Kasumi-1 (cell line): Measurements from ENCODE around the gene C10orf53.

ENCODE experiments used
- DNase-seq, 2 experiments: peaks; one replicate each; lab custom pipeline; 2025; lab: John Stamatoyannopoulos, UW

C10orf53 gene, protein sequence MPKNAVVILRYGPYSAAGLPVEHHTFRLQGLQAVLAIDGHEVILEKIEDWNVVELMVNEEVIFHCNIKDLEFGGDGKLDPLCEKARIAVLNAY

DNA sequence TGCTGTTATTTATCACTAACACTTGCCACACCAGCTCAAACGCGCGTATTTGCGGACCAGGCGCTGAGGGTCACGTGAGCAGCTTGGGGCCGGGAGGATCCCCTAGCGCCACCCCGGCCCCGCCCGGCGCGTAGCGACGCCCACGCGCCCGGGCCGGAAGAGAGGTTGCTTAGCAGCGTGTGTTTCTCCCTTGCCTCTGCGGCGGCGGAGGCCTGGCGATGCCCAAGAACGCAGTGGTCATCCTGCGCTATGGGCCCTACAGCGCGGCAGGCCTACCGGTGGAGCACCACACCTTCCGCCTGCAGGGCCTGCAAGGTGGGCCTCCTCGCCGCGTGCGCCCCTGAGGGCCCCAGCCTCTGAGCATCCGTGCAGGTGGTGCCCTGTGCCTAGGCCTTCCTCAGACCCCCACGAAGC, at the start of gene C10orf53:
Gene C10orf53, plus strand, starts transcription at position 172 of the 414 bp plus-strand sequence. Its CDS starts 47 bp downstream, at position 219.
- no peak for DNase-seq

DNA sequence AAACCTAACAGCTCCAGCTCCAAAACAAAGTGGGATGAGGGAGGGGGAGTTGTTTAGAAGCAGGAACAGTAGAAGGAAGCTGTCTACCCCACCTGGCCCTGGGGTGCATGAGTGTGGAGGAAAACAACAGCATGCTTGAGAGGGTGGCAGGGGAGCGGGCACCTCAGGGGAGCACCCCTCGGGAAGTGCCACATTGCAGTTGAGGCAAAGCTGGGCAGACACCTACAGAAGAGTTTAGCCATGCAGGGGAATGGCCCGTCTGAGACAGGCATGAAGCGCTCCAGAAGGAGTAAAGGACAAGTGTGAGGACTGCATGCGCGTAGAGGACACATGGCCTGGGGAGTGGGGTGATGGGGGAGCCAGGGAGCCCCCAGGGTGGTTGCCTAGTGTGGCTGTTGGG, 47.5 kb upstream of the C10orf53 start:
- no peak for DNase-seq

DNA sequence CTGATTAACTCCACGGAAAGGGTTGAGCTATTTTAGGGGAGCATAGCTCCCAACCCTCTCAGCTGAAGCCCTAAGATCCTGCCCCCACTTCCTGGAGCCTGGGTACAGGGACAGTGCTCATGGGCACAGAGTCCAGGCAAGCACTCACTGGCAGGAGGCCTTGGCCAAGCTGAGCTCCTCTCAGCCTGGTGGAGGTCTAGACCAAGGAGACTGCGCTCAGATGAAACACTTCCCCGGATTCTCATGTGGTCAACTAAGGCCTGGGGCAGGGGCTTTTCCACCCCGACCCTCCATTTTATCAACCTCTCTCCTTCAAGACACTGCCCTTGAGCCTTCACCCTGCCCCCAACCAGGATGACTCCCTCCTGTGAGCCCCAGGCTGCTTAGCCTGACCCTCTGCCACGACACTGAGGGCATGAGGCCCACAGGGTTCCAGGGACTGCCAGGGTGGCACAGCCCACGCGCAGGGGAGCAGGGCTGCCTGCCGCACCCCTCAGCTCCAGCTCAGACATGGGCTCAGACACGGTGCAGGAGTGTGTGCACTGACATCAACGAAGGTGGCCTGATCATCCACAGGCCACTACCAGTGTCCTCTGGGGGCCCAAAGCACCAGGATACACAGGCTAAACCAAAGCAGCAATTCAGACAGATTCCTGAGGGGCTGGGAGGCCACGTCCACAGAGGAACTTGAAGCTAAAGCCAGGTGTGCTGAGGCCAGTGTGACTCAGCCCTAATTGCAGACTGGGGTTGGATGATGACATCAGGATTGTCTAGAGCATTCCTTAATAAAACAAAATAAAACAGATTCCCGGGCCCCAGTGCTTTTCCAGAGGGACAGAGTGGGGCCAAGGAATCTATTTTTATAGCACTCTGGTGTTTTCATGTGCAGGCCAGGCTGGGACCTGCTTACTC, 46.8 kb upstream of the C10orf53 start:
- no peak for DNase-seq

DNA sequence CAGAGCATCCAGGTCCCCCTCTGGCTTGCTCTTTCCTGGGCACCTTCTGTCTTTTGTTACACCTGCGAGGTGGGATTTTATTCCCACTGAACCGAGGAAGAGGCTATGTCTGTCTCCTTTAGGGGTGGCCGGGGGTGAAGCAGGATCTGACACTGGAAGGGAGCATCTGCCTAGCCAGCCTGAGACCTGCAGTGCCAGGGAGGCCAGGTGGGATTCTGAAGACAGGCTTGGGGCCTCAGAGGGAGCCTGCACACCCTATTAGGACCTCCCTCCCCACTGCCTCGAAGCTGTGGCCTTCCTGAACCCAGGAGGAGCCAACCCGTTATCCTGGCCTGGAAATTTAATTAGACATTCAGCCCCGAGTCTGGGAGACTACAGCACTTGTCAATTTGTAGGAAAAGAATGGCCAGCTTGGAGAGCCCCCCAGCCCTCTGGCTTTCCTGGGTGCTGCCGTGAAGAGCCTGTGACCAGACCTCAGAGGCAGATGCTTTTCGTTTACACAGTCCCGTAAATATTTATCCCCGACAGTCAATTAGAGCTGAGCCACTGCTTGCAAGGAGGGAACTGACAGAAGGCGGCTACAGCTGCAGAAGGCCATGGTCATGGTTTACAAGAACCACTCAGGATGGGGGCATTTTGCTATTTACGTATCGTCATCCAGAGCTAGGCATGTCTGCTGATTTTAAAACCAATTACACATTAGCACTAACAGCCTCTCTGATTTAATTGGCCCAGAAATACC, 46.0 kb upstream of the C10orf53 start:
- no peak for DNase-seq

DNA sequence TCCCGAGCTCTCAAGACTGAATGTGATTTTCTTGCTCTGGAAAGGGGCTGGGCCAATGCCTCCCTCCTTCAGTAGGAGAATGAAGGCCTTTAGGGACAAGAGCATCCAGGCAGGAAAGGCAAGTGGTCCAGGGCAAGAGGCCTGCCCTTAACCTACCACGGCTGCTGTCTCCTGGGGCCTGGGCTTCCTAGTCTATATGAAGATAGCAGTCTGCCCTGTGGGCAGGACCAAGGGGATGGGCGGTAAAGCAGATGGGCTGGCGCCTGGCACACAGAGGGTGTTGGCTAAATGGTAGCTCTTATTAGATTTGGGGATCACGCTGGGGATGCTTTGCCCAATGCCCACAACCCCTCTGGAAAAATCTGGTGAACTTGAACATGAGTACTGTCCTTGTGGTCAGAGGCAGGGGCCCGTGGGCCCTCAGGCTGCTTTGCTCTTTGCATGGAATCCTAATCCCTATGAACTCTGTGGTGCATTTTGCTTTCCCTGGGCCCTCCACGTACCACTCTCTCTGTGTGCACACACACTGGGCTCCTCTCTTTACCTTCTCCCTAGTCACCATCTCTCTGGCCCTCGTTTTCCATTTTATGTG, 45.3 kb upstream of the C10orf53 start:
- DNase-seq: no peak

DNA sequence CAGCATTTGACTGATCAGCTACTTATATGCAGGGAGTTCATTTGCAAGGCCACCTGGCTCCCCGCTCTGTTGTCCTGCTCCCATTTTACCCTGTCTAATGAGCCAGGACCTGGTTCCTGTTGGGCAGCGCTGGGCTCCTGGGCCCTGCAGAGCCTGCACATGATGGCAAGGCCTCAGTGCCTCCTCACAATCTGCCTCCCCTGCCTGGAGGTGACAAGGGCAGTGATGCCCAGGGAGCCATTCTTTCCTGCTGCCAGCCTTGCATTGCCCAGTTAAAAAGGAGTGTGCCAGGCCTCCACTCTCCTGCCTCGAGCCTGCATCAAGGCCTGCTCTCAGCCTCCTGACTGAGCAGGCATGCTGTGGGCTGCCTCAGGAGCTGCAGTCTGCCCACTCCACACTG, 37.1 kb upstream of the C10orf53 start:
- DNase-seq: no peak

DNA sequence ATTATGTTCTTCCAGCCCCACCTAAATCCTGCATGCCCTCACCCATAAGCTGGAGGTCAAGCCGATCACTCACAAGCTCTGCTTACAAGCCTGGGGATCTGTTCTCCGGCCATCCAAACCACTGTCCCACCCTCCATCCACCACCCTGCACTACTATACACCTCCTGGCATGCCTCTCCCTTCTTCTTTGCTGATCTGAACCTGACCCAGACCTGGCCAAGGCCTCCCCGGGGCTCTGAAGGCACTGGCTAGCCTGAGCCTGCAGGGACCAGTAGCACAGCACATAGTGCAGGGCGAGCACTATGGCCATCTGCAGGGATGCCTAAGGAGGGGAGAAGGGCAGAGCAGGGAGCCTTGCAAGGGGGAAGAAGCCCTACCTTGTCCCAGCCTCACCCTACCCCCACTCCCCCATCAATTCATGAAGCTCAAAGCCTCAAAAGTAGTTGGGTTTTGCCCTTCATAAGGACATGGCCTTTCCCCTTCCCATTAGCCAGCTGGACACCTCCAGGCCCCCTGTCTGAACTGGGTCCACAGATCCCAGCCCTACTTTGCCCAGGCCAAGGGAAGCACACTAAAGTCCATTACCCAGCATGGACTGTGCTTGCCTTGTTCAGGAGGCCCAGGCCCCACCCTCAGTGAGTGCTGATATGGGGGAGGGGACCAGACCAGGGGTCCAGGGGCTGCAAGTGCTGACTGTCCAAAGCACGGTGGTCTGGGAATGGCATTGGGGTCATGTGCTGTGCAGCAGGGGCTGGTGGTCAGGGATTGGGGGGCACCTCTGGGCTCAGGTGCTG, 36.0 kb upstream of the C10orf53 start:
- DNase-seq: no peak

DNA sequence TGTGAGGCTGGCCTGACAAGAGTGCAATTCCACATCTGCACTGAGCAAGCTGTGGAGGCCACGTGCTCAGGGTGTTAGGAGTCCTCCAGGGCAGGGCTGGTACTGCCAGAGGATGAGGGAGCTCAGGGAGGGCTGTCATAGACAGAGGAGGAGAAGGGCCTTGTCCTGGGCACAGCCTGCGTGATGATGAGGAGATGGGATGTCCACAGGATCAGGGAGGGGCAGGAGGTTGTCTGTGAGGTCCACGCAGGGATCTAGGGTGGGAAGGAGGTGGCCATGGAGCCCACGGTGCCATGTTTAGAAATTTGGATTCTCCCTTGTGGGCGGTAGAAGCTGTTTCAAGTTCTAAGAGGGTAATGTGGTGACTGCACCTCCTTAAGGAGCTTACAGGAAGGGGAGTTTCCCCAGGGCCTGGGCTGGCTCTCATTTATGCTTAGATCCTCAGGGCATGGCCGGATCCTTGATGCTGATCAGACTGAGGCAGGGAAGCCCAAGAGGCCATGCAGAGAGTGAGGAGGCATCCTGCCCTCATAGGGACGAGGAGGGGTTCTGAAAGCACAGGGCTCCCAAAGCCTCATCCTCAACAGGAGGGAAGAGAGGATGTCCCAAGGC, 35.3 kb upstream of the C10orf53 start:
- DNase-seq: no peak

DNA sequence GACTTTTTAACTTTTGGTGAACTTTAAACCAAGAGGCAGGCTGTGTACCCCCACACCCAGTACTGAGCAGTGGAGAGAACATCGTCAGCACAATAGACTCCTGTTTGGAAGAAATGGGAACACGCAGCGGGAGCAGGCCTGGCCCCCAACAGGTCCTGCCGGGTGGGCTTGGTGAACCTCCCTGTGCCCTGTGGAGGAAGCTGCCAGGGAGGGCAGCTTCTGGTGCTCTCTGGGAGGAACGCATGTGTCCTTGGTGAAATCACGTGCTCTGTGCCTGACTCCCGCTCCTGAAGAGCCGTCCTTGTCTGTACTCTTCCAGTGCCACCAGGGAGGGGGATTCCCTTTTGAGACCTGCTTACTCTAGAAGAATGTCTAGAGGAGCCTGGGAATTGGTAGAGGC, 34.0 kb upstream of the C10orf53 start:
- no peak for DNase-seq

DNA sequence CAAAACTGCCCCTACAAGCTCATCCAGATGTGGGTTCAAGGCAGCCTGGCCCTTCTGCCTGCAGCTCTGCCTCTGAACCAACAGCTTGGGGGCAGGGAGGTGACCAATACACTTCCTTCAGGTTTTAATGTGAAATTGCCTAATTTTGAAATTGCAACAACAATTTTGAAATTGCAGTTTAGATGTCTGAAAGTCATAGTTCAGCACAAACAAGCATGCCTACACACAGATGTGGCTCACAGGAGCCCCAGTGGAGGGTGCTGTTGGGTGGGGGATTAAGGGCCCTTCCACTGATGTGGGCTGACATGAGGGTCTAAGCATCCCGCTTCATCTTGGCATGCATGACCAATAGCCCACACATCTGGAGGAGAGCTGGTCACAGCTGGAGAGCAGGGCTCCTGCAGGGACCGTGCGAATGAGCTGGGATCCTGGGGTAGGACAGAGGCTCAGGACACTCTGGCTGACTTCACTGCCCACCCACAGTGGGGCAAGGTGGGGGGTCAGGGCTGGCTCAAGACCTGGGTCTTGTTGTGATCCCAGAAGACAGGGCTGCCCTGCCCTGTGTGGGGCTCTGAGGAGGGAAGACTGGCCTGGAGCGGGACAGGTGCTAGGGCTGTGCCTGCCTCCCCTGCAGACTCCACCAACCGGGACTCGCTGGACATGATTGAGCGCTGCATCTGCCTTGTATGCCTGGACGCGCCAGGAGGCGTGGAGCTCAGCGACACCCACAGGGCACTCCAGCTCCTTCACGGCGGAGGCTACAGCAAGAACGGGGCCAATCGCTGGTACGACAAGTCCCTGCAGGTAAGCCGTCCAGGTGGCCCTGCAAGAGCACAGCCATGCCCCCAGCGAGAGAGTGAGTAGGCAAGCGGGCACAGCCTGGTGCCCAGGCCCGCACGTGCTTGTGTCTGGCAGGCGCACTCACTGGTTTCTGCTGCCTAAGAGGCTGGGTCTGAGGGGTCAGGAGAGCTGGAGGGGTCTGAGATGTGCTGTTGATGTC, 33.3 kb upstream of the C10orf53 start:
- DNase-seq: no peak

DNA sequence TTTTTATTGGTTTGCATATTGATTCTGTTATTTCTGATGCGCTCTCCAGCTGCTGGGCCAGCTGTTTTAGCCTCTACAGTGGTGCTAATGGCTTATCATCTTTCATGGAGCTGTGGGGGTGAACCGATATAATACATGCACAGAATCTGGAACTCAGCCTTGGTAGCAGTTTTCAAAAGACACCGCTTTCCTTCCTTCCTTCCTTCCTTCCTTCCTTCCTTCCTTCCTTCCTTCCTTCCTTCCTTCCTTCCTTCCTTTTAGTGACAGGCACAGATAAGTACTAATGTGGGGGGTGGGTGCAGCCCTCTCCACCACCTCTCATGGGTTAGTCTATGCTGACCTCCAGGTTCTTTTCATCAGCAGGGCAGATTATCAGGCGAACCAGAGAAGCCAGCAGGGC, 31.9 kb upstream of the C10orf53 start:
- no peak for DNase-seq

DNA sequence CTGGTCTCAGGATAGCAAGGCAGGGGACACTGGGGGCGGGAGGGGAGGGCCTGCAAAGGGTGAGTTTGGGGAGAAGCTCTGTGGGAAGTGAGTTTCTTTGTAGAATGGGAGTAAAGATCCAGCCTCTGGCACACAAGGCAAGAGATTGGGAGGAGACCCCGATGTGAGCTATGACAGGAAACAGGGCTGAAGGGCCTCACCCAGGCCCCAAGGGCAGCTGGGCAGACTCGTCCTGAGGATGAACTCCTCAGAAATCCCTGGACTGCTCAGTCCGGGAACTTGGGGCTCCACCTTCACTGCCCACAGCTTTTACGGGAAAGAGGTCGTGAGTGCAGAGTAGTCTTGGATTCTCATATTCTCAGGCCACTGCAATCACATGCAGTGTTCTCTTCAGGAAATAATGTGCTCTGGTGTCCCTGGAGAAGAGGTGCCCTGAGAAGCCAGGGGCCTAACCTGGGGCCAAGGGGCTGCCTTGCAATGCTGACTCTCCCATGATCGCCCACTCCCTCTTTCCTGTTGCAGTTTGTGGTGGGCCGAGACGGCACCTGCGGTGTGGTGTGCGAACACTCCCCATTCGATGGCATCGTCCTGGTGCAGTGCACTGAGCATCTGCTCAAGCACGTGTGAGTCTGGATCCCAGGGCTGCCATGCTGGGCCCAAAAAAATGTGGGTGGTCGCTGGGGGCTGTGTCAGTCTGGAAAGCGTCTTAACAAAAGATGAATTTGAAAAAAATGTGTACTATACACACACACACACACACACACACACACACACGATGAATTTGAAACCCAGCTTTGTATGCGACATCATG, 31.3 kb upstream of the C10orf53 start:
- no peak for DNase-seq

DNA sequence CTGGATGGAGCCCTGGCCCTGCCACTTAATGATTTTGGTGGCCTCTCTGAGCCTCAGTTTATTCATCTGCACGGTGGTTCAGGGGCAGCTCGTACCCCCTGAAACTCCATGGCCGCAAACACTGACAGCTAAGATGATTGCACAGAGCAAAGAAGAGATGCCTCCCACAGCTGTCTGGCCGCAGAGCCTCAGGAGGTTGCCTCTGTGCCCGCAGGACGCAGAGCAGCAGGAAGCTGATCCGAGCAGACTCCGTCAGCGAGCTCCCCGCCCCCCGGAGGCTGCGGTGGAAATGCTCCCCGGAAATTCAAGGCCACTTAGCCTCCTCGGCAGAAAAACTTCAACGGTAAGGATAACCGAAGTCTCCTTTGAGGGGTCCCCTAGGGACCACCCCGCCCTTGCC, 30.2 kb upstream of the C10orf53 start:
- DNase-seq: peak; percentile 63 to 81

DNA sequence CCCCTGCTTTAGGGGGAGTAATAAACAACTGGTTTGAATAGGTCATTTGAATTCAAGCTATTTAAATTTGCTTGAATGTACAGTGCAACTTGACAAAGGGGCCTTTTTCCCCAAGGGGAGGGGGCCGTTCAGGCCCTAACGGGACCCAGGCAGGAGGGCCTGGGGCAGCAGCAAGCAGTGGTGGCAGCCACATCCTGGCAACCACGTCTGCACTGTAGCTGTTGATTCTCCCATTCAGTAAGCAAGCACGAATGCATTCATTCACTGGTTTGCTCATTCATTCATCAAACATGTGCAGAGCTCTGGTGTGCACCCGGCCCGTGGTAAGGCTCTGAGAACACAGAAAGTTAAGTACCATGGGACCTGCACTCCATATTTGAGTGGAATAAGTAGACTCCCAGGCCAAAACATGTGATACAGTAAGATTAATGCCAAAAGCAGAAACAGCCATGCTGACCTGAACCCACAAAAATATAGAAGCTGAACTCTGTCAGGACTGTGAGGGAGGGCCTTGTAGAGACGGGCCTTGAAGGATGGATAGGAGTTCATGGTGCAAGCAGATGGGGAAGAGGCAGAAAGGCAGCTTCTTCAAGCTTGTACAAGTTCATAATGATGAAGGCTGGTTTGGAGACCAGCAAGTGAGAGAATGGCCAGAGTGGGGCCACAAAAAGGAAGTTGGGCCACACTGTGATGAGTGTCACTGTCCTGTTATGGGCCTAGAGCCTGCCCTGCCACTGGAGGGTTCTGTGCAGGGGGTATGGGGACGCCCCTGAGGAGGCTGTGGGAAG, 29.3 kb upstream of the C10orf53 start:
- DNase-seq: no peak

DNA sequence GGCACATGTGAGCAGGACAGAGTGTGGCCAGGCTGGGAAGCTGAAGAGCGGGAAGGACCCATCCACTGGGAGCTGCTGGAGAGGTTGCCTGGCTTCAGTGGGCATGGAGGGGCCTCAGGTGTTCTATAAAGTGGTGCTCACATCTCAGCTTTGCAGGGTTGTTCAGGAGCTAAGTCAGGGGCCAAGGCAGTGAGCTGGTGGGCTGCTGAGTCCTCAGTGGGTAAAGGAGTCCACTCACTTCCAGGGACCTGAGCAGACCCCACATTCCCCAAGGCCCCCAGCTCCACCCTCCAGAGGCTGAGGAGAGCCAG, 28.8 kb upstream of the C10orf53 start:
- DNase-seq: no peak

DNA sequence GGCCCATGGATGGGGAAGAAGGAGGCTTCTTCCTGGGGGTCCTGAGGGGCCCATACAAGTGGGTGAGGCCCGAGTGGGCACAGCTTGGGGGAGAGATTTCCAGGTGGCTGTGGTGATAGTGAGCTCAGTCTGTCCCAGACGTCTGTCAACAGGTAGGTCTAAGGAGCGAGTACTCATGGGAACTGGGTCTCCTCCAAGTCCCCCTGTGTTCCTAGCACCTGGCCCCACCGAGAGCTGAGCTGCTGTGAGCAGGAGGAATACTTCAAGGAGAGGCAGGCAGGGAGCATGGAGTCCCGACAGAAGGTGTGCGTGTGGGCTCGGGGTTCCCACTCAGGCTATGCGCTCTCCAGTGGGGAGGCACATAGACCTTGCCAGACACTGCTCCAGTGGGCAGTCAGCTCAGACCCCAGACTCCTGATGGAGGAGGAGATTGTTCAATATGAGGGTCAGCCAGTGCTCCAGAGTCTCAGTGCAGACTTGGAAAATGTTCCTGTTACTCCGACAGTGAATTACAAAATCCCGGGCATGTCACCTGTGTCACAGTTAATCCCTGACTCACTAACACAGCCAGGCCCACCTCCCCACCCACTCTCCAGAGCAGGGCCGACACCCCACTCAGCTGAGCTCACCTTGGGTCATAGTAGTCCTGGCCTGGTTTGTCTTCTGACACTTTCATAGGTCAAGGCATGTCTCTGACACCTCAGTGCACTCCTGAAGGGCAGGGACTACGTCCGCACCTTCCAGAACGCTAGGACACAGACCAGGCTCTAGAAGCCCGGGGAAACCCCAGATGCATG, 28.2 kb upstream of the C10orf53 start:
- no peak for DNase-seq

DNA sequence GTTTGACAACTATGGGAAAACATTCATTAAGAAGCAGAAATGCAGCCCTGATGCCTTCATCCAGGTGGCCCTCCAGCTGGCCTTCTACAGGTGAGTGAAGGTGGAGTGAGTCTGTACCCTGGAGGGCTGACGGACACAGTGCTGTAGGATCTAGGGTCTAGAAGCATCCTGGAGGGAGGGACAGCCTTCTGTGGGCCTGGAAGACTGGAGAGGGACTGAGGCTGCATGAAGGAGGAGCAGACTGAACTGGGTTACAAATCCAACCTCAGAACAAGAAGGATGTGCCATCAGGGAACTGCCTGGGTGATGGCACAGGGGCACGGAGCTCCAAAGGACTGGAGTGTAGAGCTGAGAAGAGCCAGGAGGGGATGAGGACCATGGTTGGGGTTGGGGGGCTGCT, 27.5 kb upstream of the C10orf53 start:
- no peak for DNase-seq
